Fibroblast of lung (primary cell): ENCODE data around the gene G6PC3. TPM values are rescaled to one million over a fixed set of nuclear protein-coding genes. Genes with fewer than 3 reads are reported as not detected.

Source experiments
- DNase-seq, 2 donors: peaks; one replicate each; pipeline versions ENCODE4 v3.0.0 to v3.0.0-alpha.2; 2010; ENCODE audit warnings: low read depth in 2 of 2
- H2AFZ ChIP-seq: 2 replicates; pipeline ENCODE4 v1.5.1; 2012; ENCODE audit warnings: low read length, control low read depth, inconsistent platforms
- H3K27ac ChIP-seq: 2 replicates; pipeline ENCODE4 v1.5.1; 2011; ENCODE audit warnings: low read length, control low read depth; ENCODE audit not compliant: insufficient read depth
- H3K27me3 ChIP-seq: 2 replicates; pipeline ENCODE4 v1.5.1; 2011; ENCODE audit warnings: mild to moderate bottlenecking, low read length; ENCODE audit not compliant: control insufficient read depth, insufficient read depth
- H3K36me3 ChIP-seq: 2 replicates; pipeline ENCODE4 v1.5.1; 2011; ENCODE audit warnings: low read length; ENCODE audit not compliant: control insufficient read depth, insufficient read depth
- H3K4me1 ChIP-seq: 2 replicates; pipeline ENCODE4 v1.5.1; 2011; ENCODE audit warnings: low read length; ENCODE audit not compliant: control insufficient read depth, insufficient read depth; ENCODE audit errors: extremely low read depth
- H3K4me2 ChIP-seq: 2 replicates; pipeline ENCODE4 v1.5.1; 2011; ENCODE audit warnings: low read length, control low read depth; ENCODE audit not compliant: insufficient read depth; ENCODE audit errors: extremely low read depth
- H3K4me3 ChIP-seq, 4 experiments: fragments of 200-600 bp in 1 of 4; sonication (generic) in 1 of 4; replicated peaks in 1 of 4; 2 replicates each; pipeline ENCODE4 v1.5.1; 2011 to 2016; ENCODE audit warnings: low read length in 4 of 4, low read depth in 3 of 4, mild to moderate bottlenecking in 3 of 4, control low read depth in 2 of 4, inconsistent platforms in 1 of 4, mixed read lengths in 1 of 4; ENCODE audit not compliant: insufficient read depth in 1 of 4; ENCODE audit errors: control extremely low read depth in 1 of 4
- H3K79me2 ChIP-seq: 2 replicates; pipeline ENCODE4 v1.5.1; 2012; ENCODE audit warnings: mild to moderate bottlenecking, low read length, inconsistent platforms; ENCODE audit not compliant: control insufficient read depth, insufficient read depth
- H3K9ac ChIP-seq: 2 replicates; pipeline ENCODE4 v1.5.1; 2011; ENCODE audit warnings: mild to moderate bottlenecking, low read length, control low read depth; ENCODE audit not compliant: insufficient read depth
- H3K9me3 ChIP-seq: 2 replicates; pipeline ENCODE4 v1.5.1; 2012; ENCODE audit warnings: low read depth, low read length; ENCODE audit not compliant: control insufficient read depth, insufficient read depth
- H4K20me1 ChIP-seq: 2 replicates; pipeline ENCODE4 v1.5.1; 2011; ENCODE audit warnings: low read length; ENCODE audit not compliant: control insufficient read depth, insufficient read depth; ENCODE audit errors: extremely low read depth
- EZH2 ChIP-seq: IDR thresholded peaks from 2 replicates; pipeline ENCODE4 v1.5.1; 2012; ENCODE audit warnings: low read length, control low read depth, mild to moderate bottlenecking; ENCODE audit errors: missing control alignments
- polyA plus RNA-seq, 2 donors: library from polyadenylated mRNA; depleted of rRNA in 1 of 2; stranded (reverse) in 1 of 2; unstranded in 1 of 2; fragments of >200 nt; gene quantifications; 2 replicates each; pipeline ENCODE4 v1.2.1, GENCODE V29; 2011 to 2012; ENCODE audit warnings: missing spikeins in 1 of 2
- total RNA-seq: library from RNA; depleted of rRNA; stranded (reverse); fragments of >200 nt; gene quantifications from 2 replicates; pipeline ENCODE4 v1.2.1, GENCODE V29; 2014
- TF ChIP-seq, protein P1 (sequence below), 2 donors: IDR thresholded peaks in 1 of 2; conservative IDR thresholded peaks in 1 of 2; 1 replicate in 1 of 2; 2 replicates in 1 of 2; pipeline ENCODE4 v1.5.1; 2011 to 2012; ENCODE audit warnings: low read length in 2 of 2, control low read depth in 1 of 2, inconsistent platforms in 1 of 2, low read depth in 1 of 2, mild to moderate bottlenecking in 1 of 2

Gene G6PC3
- total and polyA plus RNA-seq, 2 donors (not counting 1 experiment from before 2014, with no cell fraction given): 40.0 to 76.1 TPM

DNA sequence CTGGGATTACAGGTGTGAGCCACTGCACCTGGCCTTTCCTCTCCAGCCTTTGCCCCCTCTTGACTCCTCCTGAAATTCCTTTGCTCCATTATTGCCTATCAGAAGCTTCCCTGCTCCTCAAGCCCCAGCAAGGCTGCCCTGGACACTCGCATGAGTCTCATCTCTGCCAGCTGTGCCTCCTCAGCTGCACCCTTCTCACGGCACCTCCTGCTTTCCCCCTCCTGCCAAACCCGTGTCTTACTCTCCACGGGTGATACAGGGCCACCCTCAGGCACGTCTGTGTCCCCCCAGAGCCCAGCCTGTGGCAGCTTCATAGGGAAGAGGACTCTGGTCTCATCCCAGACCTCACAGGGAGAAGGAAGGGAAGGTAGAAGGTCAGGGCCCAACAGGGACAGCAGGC, 15.4 kb downstream of the G6PC3 start:
- Histone ChIP-seq H3K27ac (peak overlapping the region; percentile 87), H3K79me2 (no peaks in the 10 kb centered on the region), H4K20me1 (no peaks in the 10 kb centered on the region), H3K27me3 (no peaks in the 10 kb centered on the region), H3K4me3 (no peak overlapping the region), H2AFZ (no peak overlapping the region), H3K4me1 (peaks cover 16% of the 10 kb centered on the region), H3K36me3 (peaks cover 23% of the 10 kb centered on the region), H3K9ac (peak overlapping the region; percentile 53), H3K4me2 (no peak overlapping the region), H3K9me3 (no peaks in the 10 kb centered on the region)
- no peak for DNase-seq
- TF ChIP-seq, protein P1, sequence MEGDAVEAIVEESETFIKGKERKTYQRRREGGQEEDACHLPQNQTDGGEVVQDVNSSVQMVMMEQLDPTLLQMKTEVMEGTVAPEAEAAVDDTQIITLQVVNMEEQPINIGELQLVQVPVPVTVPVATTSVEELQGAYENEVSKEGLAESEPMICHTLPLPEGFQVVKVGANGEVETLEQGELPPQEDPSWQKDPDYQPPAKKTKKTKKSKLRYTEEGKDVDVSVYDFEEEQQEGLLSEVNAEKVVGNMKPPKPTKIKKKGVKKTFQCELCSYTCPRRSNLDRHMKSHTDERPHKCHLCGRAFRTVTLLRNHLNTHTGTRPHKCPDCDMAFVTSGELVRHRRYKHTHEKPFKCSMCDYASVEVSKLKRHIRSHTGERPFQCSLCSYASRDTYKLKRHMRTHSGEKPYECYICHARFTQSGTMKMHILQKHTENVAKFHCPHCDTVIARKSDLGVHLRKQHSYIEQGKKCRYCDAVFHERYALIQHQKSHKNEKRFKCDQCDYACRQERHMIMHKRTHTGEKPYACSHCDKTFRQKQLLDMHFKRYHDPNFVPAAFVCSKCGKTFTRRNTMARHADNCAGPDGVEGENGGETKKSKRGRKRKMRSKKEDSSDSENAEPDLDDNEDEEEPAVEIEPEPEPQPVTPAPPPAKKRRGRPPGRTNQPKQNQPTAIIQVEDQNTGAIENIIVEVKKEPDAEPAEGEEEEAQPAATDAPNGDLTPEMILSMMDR (conservative IDR thresholded peaks at IDR 0.05 in 1 of 2, IDR thresholded peaks at IDR 0.05 in 1 of 2; ENCODE audit: low read depth in 1 of 2, low read length in 2 of 2): no peak
- TF ChIP-seq EZH2: no peak

DNA sequence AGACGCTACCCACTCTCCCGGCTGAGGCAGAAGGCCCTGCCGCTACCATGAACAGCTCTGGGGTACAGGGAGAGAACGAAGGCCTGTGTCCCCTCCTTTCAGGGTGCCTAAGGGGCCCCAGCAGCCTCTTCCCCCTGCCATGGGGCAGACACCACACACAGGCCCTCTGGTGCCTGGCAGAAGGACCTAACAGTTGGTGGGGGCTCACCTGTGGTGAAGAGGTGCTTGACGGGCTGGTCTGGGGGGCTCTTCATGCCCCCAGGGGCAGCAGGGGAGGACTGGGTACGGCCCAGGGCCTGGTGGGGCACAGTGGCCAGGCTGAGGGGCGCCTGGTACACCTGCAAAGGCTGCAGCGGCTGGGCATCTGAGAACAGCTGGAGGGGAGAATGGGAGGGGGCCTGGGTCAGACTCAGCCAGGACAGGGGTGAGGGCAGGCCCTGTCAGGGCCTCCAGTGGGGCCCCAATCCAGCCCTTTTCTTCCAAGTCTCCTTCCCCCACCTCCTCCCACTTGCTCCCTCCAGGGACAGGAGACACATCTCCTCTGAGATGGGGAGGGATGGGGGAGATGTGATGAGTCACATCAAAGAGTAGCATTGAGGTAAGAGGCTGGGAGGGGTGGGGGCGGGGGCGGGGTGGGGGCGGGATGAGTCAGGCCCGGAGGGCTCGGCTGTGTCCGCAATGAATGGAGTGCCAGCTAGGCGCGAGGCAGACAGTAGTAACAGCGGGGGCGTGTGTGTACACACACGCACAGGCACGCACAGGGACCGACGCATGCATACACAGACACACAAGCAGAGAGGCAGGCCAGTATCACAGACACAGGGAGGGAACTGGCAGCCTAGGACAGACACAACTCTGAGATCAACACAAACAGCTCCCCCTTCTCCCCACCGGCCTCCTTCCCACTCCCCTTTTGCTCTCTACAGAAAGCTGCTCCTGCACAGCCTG, 16.1 kb downstream of the G6PC3 start:
- Histone ChIP-seq H3K79me2 (no peaks in the 10 kb centered on the region), H3K9me3 (no peaks in the 10 kb centered on the region), H3K4me2 (peak overlapping the region; percentile 75), H3K36me3 (peaks cover 30% of the 10 kb centered on the region), H4K20me1 (no peaks in the 10 kb centered on the region), H3K4me3 (no peak overlapping the region), H3K27me3 (no peaks in the 10 kb centered on the region), H2AFZ (no peak overlapping the region), H3K4me1 (peaks cover 16% of the 10 kb centered on the region), H3K27ac (peak overlapping the region; percentile 89), H3K9ac (peak overlapping the region; percentile 55)
- TF ChIP-seq, protein P1 (conservative IDR thresholded peaks at IDR 0.05 in 1 of 2, IDR thresholded peaks at IDR 0.05 in 1 of 2; ENCODE audit: low read depth in 1 of 2, low read length in 2 of 2): no peak
- TF ChIP-seq EZH2: no peak
- DNase-seq: peak; percentile 85 to 91

GRCh38 chr17:44087319-44087718, 16.8 kb downstream of the G6PC3 start:
- no peaks in the 10 kb centered on the region for H3K79me2 ChIP-seq
- no peak for DNase-seq
- peaks cover 16% of the 10 kb centered on the region for H3K4me1 ChIP-seq
- no peaks in the 10 kb centered on the region for H3K9me3 ChIP-seq
- TF ChIP-seq EZH2: no peak
- TF ChIP-seq, protein P1 (conservative IDR thresholded peaks at IDR 0.05 in 1 of 2, IDR thresholded peaks at IDR 0.05 in 1 of 2; ENCODE audit: low read depth in 1 of 2, low read length in 2 of 2): no peak
- no peak overlapping the region for H2AFZ ChIP-seq
- H4K20me1 ChIP-seq: no peaks in the 10 kb centered on the region
- H3K36me3 ChIP-seq: peaks cover 28% of the 10 kb centered on the region
- peak overlapping the region; percentile 55 for H3K9ac ChIP-seq
- H3K4me2 ChIP-seq: peak overlapping the region; percentile 75
- H3K4me3 ChIP-seq: no peak overlapping the region
- H3K27ac ChIP-seq: peak overlapping the region; percentile 89
- no peaks in the 10 kb centered on the region for H3K27me3 ChIP-seq
